ENCODE data around the gene LRRC3B.
"Not testable (repeated sequence)": the region's sequence is repeated elsewhere in the genome, so short reads cannot be mapped to it uniquely, and the experiment has no call there.

LRRC3B gene, protein sequence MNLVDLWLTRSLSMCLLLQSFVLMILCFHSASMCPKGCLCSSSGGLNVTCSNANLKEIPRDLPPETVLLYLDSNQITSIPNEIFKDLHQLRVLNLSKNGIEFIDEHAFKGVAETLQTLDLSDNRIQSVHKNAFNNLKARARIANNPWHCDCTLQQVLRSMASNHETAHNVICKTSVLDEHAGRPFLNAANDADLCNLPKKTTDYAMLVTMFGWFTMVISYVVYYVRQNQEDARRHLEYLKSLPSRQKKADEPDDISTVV
- 0 reads per million in 4 donors for total RNA-seq

DNA sequence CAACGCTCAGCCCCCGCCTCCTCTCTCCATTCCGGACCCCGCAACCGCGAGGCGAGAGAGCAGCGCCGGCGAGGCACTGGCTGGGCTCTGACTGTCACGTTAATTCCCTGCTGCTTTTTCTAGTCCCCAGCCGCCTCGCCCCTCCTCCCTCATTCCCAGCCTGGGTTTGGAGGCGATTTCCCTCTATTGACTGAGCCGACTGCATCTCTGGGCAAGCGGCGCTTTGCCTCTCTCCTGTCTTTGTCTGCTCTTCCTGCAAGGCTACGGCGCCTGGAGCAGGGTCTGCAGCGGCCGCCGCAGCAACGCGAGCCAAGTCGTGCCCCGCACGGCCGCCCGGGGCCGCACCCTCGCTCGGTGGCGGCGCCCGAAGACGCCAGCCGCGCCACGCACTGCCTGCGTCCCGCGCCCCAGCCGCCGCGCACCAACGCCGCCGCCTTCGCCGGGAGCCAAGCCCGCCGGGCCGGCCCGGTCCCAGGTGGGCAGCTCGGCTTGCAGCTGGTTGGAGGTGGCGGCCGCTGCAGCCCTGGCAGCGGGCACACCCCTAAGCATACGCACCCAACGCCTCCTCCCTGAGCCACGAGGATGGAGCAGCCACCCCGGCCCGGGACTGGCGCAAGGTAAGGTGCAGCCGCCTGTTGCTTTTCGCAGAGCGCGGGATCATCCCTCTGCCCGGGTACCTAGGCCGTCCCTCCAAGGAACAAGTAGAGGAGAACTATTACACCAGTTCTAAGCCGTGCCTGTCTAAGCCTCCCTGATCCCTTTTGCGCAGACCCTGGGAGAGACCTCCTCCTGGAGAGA, at the start of gene LRRC3B:
TSS of gene LRRC3B (plus strand) at position 152 of the 798 bp plus-strand sequence. CDS start 86,901 bp downstream, outside the sequence.
- no peak for DNase-seq

DNA sequence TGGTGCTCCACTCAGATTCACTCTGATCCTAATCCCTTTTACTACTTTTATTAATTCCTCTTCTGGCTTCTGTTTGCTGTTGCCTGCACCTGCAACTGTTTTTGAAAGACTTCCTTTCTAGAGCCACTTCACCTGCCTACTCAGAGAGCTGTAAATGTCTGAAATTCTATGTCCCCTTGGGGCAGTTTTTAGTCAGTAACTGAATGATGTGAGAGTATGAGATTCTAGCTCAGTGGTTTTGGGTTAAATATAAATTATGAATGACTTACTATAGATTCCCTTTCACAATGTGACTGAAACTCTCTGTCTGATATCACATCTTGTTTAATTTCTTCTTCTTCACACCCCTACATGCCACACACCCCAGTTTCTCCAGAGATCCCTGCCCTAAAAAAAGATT, 47.8 kb upstream of the LRRC3B start:
- no peak for DNase-seq

DNA sequence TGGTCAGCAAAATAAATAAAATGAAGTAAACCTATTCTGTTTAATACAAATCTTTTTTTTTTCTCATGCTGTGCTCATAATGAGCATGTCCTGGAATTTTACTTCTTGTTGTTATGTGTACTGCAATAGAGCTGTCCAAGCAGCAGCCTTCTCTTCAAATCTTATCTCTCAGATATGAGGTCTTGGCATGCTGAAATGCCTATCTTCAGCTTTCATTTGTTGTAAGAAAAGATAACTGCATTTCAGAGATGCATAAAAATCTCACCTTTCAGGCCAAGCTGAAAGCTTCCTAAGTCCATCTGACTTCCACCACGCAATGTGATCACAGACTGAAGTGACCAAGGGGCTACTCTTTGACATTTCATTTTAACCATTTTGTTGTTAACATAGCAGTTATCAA, 43.5 kb upstream of the LRRC3B start:
- DNase-seq: no peak

DNA sequence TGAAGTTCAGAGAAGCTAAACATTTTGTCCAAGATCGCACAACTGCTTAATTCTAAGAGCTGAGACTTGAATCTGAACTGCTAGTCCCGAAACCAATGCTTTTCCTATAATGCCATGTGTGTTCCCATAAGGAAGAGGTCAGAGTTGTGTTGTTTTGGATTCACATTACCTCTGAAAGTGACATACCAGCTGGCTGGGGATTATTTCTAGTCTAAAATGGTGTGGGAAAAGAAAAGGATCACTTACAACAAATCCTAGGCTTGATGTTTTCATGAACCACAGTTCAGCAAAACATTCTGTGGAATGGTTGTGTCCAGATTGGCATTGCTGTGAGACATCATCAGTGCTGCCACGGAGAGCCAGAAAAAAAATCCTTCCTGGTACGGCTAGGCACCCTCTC, 35.0 kb upstream of the LRRC3B start:
- no peak for DNase-seq

DNA sequence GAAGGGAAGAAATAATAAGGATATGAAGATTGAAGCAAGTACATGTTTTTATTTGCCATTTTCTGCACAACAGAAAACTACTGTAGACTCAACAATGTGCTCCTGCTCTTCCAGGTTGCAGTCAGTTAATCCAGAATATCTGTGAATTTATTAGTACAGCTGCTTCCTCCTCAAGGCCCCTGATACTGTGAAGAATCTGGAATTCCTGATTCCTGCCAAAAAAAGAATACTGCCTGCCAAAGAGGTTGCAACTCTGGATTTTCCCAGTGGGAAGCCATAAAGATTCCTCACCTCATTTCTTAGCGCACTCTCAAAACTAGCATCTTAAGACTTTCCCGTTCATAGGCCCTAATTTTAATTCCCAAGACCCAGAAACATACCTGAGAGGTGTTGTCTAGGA, 33.6 kb upstream of the LRRC3B start:
- no peak for DNase-seq

DNA sequence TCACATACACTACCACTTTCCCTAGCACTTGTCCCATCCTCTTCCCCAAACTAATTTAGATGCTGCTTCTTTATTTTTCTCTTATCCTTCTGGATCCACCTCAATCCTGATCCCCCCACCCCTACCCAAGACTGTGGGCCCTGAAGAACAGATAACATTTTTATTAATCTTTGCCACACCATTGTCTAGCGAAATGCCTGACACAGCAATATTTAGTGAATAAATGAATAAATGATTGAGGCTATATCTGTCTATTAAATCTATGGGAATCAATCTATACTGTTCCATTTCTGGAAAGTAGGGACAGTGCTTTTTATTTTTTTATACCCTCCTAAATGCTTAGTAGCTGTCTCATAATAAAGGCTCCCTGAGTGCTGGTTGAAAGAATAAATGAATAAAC, 32.9 kb upstream of the LRRC3B start:
- DNase-seq: no peak

DNA sequence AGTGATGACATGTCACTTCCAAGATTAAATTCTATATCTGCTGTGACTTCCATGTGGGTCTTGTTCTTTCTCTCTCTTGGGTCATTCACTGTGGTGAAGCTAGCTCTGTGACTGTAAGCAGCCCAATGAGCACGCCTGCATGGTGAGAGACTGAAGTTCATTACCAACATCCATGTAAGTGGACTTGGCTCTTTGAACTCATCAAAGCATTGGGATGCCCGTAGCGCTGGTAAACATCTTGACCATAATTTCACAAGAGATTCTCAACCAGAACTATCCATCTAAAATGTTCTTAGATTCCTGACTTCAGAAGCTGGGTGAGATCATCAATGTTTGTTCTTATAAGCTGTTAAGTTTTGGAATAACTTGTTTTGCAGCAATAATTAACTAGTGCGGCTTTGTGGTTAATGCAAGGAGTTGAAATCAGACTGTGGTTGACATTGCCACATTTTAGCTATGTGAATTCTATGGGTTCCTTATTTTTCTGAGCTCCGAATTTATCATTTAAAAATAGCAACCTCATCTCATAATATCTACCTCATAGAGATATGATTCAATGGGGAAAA, 31.6 kb upstream of the LRRC3B start:
- no peak for DNase-seq

DNA sequence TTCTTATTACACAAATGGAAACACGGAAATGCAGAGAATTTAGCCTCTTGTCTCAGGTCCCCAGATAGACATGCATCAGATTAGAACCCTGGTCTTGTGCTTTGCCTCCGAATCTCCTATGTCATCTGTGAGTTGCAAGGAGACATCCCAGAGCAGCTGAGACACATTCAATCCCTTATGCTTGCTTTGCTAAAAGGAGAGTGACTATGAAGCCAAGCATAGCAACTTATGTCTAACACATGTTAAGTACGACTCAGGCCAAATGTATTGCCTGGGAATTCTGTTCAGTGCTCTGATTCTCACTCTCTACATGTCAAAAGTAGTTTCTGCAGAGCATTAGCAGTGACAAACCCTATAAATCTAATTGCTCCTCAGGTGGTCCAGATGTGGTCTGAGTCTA, 30.6 kb upstream of the LRRC3B start:
- DNase-seq: no peak

DNA sequence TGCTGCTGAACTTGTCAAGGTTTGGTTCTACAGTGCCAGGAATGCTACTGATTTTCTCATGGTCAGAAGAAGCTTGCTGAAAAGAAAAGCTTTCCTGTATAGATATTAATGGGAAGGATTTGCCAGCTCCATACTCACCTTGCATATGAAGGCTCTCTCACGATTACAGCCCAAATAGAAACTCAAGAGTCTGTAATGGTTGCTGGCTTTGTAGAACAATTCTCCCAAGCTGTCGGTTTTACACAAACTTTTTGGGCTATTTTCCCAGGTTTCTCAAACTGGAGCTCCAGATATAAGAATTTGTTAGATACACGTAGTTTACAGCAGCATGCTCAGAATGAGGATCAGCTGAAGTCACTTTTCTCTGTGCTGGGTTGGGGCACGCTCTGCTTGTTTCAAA, 30.1 kb upstream of the LRRC3B start:
- no peak for DNase-seq

DNA sequence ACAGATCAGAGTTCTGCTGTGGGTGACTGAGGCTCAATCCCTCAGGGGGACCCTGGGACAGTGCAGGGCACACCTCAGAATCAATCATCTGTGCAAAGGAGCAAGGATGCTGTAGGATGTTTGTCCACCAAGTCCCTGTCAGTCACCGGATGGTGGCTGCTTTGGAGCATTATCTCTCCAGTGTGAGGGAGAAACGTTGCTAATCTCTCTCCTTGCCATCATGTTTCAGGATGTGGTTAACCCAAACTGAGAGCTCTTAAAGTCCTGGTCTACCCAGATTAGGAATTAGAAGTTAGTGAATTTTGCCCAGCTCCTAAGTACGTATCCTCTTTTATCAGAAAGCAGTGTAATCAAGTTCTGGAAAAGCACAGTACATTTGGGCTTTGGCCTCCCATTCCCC, 26.2 kb upstream of the LRRC3B start:
- no peak for DNase-seq

DNA sequence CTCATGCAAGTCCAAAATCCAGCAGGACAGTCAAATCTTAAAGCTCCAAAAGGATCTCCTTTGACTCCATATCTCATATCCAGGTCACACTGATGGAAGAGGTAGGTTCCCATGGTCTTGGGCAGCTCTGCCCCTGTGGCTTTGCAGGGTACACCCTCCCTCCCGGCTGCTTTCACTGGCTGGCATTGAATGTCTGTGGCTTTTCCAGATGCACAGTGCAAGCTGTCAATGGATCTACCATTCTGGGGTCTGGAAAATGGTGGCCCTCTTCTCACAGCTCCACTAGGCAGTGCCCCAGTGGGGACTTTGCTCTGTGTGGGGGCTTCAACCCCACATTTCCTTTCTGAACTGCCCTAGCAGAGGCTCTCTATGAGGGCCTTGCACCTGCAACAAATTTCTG, 19.3 kb upstream of the LRRC3B start:
- not testable (repeated sequence) for DNase-seq

DNA sequence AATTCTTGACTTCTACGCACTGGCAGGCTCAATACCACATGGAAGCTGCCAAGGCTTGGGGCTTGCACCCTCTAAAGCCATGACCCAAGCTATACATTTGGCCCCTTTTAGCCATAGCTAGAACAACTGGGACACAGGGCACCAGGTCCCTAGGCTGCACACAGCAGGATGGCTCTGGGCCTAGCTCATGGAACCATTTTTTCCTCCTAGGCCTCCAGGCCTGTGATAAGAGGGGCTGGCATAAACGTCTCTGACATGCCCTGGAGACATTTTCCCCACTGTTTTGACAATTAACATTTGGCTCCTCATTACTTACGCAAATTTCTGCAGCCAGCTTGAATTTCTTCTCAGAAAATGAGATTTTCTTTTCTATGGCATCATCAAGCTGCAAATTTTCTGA, 18.8 kb upstream of the LRRC3B start:
- DNase-seq: not testable (repeated sequence)

DNA sequence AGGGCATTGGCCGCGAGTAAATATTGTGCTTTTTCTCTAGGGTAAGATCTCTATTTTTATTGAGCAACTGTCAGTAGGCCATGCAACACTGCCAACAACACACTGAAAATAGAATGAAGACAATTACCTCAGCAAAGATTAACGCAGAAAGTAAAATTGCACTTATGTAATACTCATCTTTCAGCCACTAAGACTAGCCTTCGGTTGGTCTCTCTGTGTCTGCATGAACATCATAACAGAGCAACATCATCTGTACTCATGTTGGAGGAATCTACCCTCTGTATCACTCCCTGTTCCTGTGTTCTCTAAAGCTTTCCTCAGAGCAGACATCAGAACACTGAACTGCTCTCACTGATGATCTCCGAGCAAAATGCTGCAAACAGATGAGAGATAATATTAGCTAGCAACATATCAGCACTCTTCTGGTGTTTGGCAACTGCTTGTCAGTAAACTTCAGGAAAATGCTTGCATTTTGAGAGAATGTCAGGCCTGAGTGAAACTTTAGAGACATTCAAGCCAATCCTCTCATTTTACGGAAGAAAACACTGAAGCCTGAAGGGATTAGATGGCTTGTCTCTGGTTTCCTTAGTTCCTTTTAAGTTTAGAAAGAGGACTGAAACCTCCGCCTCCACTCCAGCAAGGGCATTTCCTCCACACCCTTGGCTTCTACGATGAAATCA, 8.4 kb upstream of the LRRC3B start:
- no peak for DNase-seq

DNA sequence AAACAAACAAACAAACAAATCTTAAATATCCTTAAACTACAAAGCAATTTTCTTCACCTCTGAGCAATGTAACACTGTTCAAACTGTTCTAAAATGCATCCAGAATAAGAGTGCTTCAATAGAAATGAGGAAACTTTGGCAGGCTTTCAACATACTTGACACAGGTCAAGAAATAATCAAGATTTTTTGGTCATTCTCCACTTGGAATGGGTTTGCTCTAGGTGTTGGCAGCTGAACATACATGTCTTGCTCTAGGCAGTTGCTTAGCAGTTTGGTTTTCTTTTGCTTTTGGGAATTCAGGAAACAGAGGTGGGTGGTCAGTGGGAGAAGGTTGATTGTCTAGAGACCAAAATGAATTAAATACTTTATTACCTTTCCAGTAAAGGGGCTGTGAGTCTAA, 1.4 kb upstream of the LRRC3B start:
- no peak for DNase-seq

DNA sequence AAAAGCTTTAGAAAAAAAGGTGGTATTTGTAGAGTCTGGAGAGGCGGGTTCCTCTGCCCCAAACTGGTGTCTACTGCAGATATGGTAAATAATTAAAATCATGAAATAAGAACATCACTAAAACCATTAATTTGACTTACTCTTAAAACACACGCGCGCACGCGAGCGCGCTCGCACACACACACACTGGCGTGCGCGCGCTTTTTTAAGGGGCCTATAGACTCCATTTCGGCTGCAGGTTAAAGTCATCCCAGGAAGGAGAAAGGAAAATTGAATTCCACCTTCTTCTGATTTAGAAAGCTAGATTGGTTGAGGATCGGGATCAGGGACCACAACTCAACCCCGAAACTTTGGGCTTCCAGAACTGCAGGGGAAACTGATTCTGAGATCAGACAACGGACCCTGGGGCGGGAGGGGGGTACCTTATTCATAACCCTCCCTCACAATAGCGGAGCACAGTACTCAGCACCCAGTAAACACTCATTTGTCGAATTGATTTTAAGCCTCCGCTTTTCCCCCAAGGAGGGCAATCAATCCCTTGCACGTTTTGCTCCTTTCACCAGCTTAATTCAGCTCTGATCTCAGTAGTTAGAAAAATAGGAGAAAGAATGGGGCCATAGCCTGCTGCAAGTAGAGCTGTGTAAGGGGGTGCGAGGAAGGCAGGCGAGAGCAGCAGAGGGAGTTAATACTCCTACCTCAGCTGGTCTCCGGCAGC, 509 bp upstream of the LRRC3B start:
- no peak for DNase-seq

DNA sequence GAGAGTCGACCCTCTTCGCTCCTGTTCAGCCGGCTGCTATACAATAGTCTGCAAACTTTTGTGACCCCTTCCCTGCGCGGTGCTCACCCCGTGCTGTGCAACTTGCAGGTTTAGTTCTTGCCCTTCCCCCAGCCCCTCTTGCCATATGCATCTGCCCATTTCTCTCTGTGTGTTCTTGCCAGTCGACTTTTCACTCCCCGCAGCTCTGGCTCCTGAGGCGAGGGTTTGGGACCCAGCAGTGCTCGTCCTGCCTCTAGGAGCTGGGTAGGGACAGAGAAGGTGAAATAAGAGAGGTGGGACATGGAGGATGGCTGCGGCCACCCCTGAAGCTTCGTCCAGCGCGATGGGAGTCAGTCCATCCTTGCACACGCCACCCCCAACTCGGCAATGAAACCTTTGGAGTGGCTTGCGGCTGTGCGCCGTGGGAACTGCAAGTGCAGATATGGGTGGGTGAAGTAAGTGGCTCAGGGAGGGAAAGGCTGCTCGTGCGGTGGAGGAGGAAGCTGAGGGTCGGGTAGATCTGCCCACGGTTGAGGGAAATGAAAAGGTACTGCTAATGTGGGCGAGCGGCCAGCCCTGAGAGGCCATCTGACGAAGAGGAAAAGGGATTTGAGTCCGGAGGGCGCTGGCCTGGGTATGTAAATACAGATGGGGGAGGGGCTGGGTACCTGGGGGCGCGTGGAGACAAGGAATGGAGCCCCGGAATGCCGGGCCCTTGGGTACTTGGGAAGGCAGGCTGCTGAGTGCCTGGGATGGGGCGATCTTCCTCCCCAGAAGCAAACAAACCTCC, 1.0 kb downstream of the LRRC3B start:
- DNase-seq: no peak

DNA sequence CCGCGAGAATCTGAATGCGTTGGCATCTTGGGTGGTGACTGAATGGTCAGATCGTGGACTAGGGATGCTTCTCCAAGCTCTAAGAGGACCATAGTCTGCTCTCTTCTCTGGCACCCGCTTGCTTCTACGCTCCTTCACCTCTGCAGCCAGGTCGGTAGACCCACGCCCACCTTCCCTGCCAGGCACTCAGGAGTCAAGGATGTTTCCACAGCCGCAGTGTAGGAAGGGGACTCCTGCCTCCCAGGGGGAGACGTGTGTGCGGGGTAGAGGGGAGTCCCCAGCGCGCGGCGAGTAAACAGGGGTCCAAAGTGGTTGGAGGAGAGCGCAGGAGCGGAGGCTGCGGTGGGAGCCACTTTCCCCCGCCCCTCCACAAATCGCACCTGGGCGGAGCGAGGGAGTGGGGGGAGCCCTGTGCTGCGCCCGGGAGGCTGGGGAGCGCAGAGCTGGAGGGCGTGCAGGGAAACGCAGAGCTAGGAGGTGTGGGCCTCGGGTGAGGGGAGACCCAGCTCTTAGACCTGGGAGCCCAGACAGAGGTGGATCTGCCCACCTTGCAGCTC, 1.7 kb downstream of the LRRC3B start:
- DNase-seq: no peak

DNA sequence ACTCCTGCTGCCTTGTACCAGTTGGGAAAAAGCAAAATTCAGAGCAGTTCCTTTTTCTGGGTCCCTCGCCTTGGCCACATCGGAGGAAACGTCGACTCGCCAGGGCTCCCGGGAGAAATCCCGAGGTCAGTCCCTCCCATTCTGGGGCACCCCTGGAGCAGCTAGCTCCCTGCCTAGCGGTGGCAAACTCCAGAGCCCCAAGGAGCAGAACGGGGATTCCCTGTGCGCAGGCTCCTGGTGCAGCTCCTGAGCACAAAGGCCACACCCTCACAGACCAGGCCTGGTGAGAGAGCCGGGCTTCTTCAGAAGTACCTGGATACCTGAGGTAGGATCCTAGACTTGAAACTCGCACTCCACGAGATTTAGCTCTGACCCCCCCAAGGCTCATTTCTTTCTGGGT, 2.6 kb downstream of the LRRC3B start:
- no peak for DNase-seq

DNA sequence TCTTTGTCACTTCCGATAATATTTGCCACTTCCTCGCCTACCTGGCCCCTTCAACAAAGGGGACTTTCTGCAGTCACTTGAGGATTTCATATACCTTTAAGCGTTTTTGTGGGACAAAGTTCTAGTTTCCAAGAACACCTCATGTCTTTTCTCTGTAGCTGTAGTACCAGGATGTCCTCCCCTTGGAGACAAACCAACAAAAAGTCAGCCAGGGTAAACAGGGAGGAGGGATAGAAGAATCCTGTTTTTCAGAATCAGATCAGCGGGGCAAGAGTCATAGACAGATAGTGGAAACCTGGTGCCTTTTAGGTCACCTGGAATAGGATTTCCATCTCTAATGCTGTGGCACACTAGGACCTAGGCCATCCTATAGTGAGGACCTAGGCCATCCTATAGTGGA, 4.5 kb downstream of the LRRC3B start:
- no peak for DNase-seq

DNA sequence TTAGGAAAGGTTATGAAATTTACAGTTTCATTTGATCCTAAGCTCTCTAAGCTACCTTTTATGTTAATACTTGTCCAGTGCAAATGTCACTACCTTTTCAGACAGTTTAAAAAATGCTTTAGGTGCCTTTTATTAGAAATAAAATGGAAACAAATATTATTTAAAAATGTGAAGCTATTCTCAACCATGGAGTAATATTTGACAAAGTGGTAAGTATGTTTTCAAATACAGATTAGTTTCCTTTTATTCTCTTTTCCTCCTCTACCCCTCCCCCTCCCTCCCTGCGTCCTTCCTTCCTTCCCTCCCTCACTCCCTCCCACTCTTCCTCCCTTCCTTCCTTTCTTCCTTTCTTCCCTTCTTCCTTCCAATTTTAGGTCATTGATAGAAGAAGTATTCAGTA, 6.3 kb downstream of the LRRC3B start:
- DNase-seq: no peak

DNA sequence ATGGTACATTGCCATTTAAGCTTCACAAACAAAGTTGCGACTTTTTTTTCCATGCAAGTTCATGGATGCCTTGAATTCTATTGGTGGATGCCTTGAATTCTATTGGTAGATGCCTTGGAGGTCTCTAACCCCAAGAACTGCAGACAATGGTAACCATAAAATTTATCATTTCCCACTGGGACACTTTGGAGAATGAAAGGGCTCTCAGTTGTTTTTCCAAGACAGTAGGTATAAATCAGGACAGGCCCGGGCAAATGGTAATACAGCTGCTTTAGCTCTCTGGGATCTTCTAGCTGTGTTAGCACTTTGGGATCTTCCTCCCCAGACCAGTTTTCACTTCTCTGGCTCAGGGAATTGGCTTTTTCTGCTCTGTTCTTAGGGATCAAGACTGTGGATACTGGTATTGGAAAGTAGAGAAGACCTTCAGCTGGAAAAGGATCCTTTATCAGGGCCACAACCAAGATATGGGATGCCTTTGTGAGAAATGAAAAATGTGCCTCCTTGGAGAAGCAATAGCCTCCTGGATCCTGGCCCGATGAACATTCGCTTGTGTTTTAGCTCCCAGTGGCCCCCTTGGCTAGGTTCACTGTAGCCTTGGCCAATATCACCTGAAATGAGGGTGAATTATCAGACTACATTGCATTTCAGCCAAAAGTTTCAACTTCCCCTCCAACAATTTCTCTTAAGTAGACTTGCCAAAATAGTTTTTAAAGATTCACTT, 8.3 kb downstream of the LRRC3B start:
- DNase-seq: no peak
